ENCODE measurements around the gene SLC16A8.

Gene SLC16A8

GRCh38 chr22:38097058-38097457 lies 13.1 kb upstream of the SLC16A8 start:
- Histone ChIP-seq H3K9ac (ENCODE audit: insufficient read length, low read depth) (peak overlapping the region; percentile 50), H3K36me3 (ENCODE audit: insufficient read depth, insufficient read length, low read length) (no peaks in the 10 kb centered on the region), H3K4me1 (ENCODE audit: insufficient read depth, insufficient read length) (peaks cover 1% of the 10 kb centered on the region), H3K4me3 (ENCODE audit: insufficient read length, low read depth) (peak overlapping the region; percentile 21), H3K9me3 (ENCODE audit: insufficient read depth, low read length) (no peaks in the 10 kb centered on the region), H3K27me3 (ENCODE audit: insufficient read depth, insufficient read length) (no peaks in the 10 kb centered on the region)
- TF ChIP-seq SUZ12 (IDR thresholded peaks at IDR 0.05; ENCODE audit: extremely low read depth, insufficient read depth, insufficient read length) (no peak), YY1 (IDR thresholded peaks at IDR 0.05; ENCODE audit: insufficient read depth, insufficient read length) (no peak), ZNF274 (IDR thresholded peaks at IDR 0.05; ENCODE audit: low read depth, low read length) (no peak)
- no peak for DNase-seq (ENCODE audit: low read depth, low spot score)

- H3K4me1 ChIP-seq (ENCODE audit: insufficient read depth, insufficient read length) = peaks cover 13% of the 10 kb centered on the region
- DNase-seq (ENCODE audit: low read depth, low spot score) = no peak
- no peaks in the 10 kb centered on the region for H3K36me3 ChIP-seq (ENCODE audit: insufficient read depth, insufficient read length, low read length)
- no peaks in the 10 kb centered on the region for H3K9me3 ChIP-seq (ENCODE audit: insufficient read depth, low read length)
- TF ChIP-seq YY1 (IDR thresholded peaks at IDR 0.05; ENCODE audit: insufficient read depth, insufficient read length) (no peak), SUZ12 (IDR thresholded peaks at IDR 0.05; ENCODE audit: extremely low read depth, insufficient read depth, insufficient read length) (no peak), ZNF274 (IDR thresholded peaks at IDR 0.05; ENCODE audit: low read depth, low read length) (no peak)
- H3K4me3 ChIP-seq (ENCODE audit: insufficient read length, low read depth) = no peak overlapping the region
- no peaks in the 10 kb centered on the region for H3K27me3 ChIP-seq (ENCODE audit: insufficient read depth, insufficient read length)
- H3K9ac ChIP-seq (ENCODE audit: insufficient read length, low read depth) = no peak overlapping the region
Observed at GRCh38 chr22:38089474-38089851, 5.5 kb upstream of the SLC16A8 start.

- H3K4me3 ChIP-seq (ENCODE audit: insufficient read length, low read depth) = no peak overlapping the region
- no peak for DNase-seq (ENCODE audit: low read depth, low spot score)
- H3K36me3 ChIP-seq (ENCODE audit: insufficient read depth, insufficient read length, low read length) = no peaks in the 10 kb centered on the region
- H3K4me1 ChIP-seq (ENCODE audit: insufficient read depth, insufficient read length) = peaks cover 15% of the 10 kb centered on the region
- H3K9ac ChIP-seq (ENCODE audit: insufficient read length, low read depth) = no peak overlapping the region
- no peaks in the 10 kb centered on the region for H3K27me3 ChIP-seq (ENCODE audit: insufficient read depth, insufficient read length)
- H3K9me3 ChIP-seq (ENCODE audit: insufficient read depth, low read length) = no peaks in the 10 kb centered on the region
- TF ChIP-seq SUZ12 (IDR thresholded peaks at IDR 0.05; ENCODE audit: extremely low read depth, insufficient read depth, insufficient read length) = no peak
- TF ChIP-seq YY1 (IDR thresholded peaks at IDR 0.05; ENCODE audit: insufficient read depth, insufficient read length) = no peak
- no peak for TF ChIP-seq ZNF274 (IDR thresholded peaks at IDR 0.05; ENCODE audit: low read depth, low read length)
Observed at GRCh38 chr22:38088629-38089473, 4.9 kb upstream of the SLC16A8 start.

- Histone ChIP-seq H3K4me1 (ENCODE audit: insufficient read depth, insufficient read length) (peaks cover 22% of the 10 kb centered on the region), H3K9me3 (ENCODE audit: insufficient read depth, low read length) (no peaks in the 10 kb centered on the region), H3K27me3 (ENCODE audit: insufficient read depth, insufficient read length) (no peaks in the 10 kb centered on the region), H3K4me3 (ENCODE audit: insufficient read length, low read depth) (no peak overlapping the region), H3K9ac (ENCODE audit: insufficient read length, low read depth) (no peak overlapping the region), H3K36me3 (ENCODE audit: insufficient read depth, insufficient read length, low read length) (no peaks in the 10 kb centered on the region)
- no peak for DNase-seq (ENCODE audit: low read depth, low spot score)
- no peak for TF ChIP-seq ZNF274 (IDR thresholded peaks at IDR 0.05; ENCODE audit: low read depth, low read length)
- no peak for TF ChIP-seq SUZ12 (IDR thresholded peaks at IDR 0.05; ENCODE audit: extremely low read depth, insufficient read depth, insufficient read length)
- no peak for TF ChIP-seq YY1 (IDR thresholded peaks at IDR 0.05; ENCODE audit: insufficient read depth, insufficient read length)
Observed at GRCh38 chr22:38087855-38088254, 3.9 kb upstream of the SLC16A8 start.

GRCh38 chr22:38086942-38087341 lies 3.0 kb upstream of the SLC16A8 start:
- no peak overlapping the region for H3K4me3 ChIP-seq (ENCODE audit: insufficient read length, low read depth)
- H3K9ac ChIP-seq (ENCODE audit: insufficient read length, low read depth) = no peak overlapping the region

GRCh38 chr22:38086001-38086845 lies 2.2 kb upstream of the SLC16A8 start:
- no peak for TF ChIP-seq YY1 (IDR thresholded peaks at IDR 0.05; ENCODE audit: insufficient read depth, insufficient read length)
- no peak for TF ChIP-seq ZNF274 (IDR thresholded peaks at IDR 0.05; ENCODE audit: low read depth, low read length)
- TF ChIP-seq SUZ12 (IDR thresholded peaks at IDR 0.05; ENCODE audit: extremely low read depth, insufficient read depth, insufficient read length) = no peak

More at GRCh38 chr22:38086942-38087341, 3.0 kb upstream of the SLC16A8 start:
- TF ChIP-seq ZNF274 (IDR thresholded peaks at IDR 0.05; ENCODE audit: low read depth, low read length) = no peak
- TF ChIP-seq YY1 (IDR thresholded peaks at IDR 0.05; ENCODE audit: insufficient read depth, insufficient read length) = no peak
- TF ChIP-seq SUZ12 (IDR thresholded peaks at IDR 0.05; ENCODE audit: extremely low read depth, insufficient read depth, insufficient read length) = no peak
- Histone ChIP-seq H3K9me3 (ENCODE audit: insufficient read depth, low read length) (no peaks in the 10 kb centered on the region), H3K27me3 (ENCODE audit: insufficient read depth, insufficient read length) (no peaks in the 10 kb centered on the region), H3K36me3 (ENCODE audit: insufficient read depth, insufficient read length, low read length) (no peaks in the 10 kb centered on the region), H3K4me1 (ENCODE audit: insufficient read depth, insufficient read length) (peaks cover 23% of the 10 kb centered on the region)
- no peak for DNase-seq (ENCODE audit: low read depth, low spot score)

GRCh38 chr22:38085501-38085900 lies 1.5 kb upstream of the SLC16A8 start:
- no peaks in the 10 kb centered on the region for H3K9me3 ChIP-seq (ENCODE audit: insufficient read depth, low read length)
- H3K4me1 ChIP-seq (ENCODE audit: insufficient read depth, insufficient read length) = peaks cover 27% of the 10 kb centered on the region
- no peak for DNase-seq (ENCODE audit: low read depth, low spot score)
- no peak overlapping the region for H3K9ac ChIP-seq (ENCODE audit: insufficient read length, low read depth)
- no peaks in the 10 kb centered on the region for H3K36me3 ChIP-seq (ENCODE audit: insufficient read depth, insufficient read length, low read length)
- TF ChIP-seq YY1 (IDR thresholded peaks at IDR 0.05; ENCODE audit: insufficient read depth, insufficient read length) (no peak), SUZ12 (IDR thresholded peaks at IDR 0.05; ENCODE audit: extremely low read depth, insufficient read depth, insufficient read length) (no peak), ZNF274 (IDR thresholded peaks at IDR 0.05; ENCODE audit: low read depth, low read length) (no peak)
- peaks cover 7% of the 10 kb centered on the region for H3K27me3 ChIP-seq (ENCODE audit: insufficient read depth, insufficient read length)
- H3K4me3 ChIP-seq (ENCODE audit: insufficient read length, low read depth) = no peak overlapping the region

More at GRCh38 chr22:38086001-38086845, 2.2 kb upstream of the SLC16A8 start:
- no peak overlapping the region for H3K4me3 ChIP-seq (ENCODE audit: insufficient read length, low read depth)
- no peak overlapping the region for H3K9ac ChIP-seq (ENCODE audit: insufficient read length, low read depth)
- no peaks in the 10 kb centered on the region for H3K27me3 ChIP-seq (ENCODE audit: insufficient read depth, insufficient read length)
- H3K36me3 ChIP-seq (ENCODE audit: insufficient read depth, insufficient read length, low read length) = no peaks in the 10 kb centered on the region
- no peaks in the 10 kb centered on the region for H3K9me3 ChIP-seq (ENCODE audit: insufficient read depth, low read length)
- H3K4me1 ChIP-seq (ENCODE audit: insufficient read depth, insufficient read length) = peaks cover 27% of the 10 kb centered on the region
- no peak for DNase-seq (ENCODE audit: low read depth, low spot score)
